HepG2 (cell line): ENCODE measurements around the gene RSPH9. TPM values are rescaled to one million over a fixed set of nuclear protein-coding genes. Genes with fewer than 3 reads are reported as not detected.

Experiments
- BORCS8-MEF2B ChIP-seq: sonication (generic); formaldehyde crosslinking; IDR thresholded peaks from 2 replicates; pipeline ENCODE4 v1.8.0; 2022; ENCODE audit warnings: mild to moderate bottlenecking, missing genetic modification reagents
- ETV5 ChIP-seq: IDR thresholded peaks from 2 replicates; pipeline ENCODE4 v1.6.1; 2018; ENCODE audit warnings: missing biosample characterization, missing genetic modification reagents, inconsistent platforms, borderline replicate concordance
- GABPA ChIP-seq, 2 experiments: IDR thresholded peaks; 2 replicates each; pipeline ENCODE4 v1.6.1; 2011 to 2016; ENCODE audit warnings: low read depth in 2 of 2, low read length in 1 of 2, missing biosample characterization in 1 of 2, missing genetic modification characterization in 1 of 2
- GATAD1 ChIP-seq: IDR thresholded peaks from 2 replicates; pipeline ENCODE4 v1.6.1; 2016; ENCODE audit warnings: missing genetic modification reagents, missing compliant biosample characterization
- GMEB2 ChIP-seq: IDR thresholded peaks from 2 replicates; pipeline ENCODE4 v1.6.1; 2016; ENCODE audit warnings: missing biosample characterization, missing genetic modification reagents, low read depth
- KDM4B ChIP-seq: sonication (generic); formaldehyde crosslinking; IDR thresholded peaks from 2 replicates; pipeline ENCODE4 v1.4.0; 2020; ENCODE audit warnings: missing genetic modification reagents
- NCOA2 ChIP-seq: sonication (generic); formaldehyde crosslinking; IDR thresholded peaks from 2 replicates; pipeline ENCODE4 v1.8.0; 2022; ENCODE audit warnings: inconsistent platforms
- PHF5A ChIP-seq: IDR thresholded peaks from one replicate; pipeline ENCODE4 v1.6.1; 2018; ENCODE audit warnings: low read depth, missing genetic modification reagents; ENCODE audit not compliant: unreplicated experiment
- POLR2A ChIP-seq, 2 experiments: IDR thresholded peaks; 2 replicates each; pipeline ENCODE4 v1.6.1; 2011; ENCODE audit warnings: low read depth in 2 of 2, low read length in 2 of 2, mild to moderate bottlenecking in 1 of 2, moderate library complexity in 1 of 2; ENCODE audit not compliant: insufficient read depth in 1 of 2
- SOX6 ChIP-seq, 2 experiments: fragments of 450-650 bp in 1 of 2; sonication (generic) in 1 of 2; formaldehyde crosslinking in 1 of 2; IDR thresholded peaks; 2 replicates each; pipeline versions ENCODE4 v1.4.0 to v1.6.1; 2017 to 2020; ENCODE audit warnings: antibody characterized with exemption in 1 of 2, mild to moderate bottlenecking in 1 of 2, missing genetic modification reagents in 1 of 2
- TFAP4 ChIP-seq: sonication (generic); IDR thresholded peaks from 2 replicates; pipeline ENCODE4 v1.6.1; 2016; ENCODE audit warnings: low read depth, borderline replicate concordance
- THAP11 ChIP-seq: IDR thresholded peaks from 2 replicates; pipeline ENCODE4 v1.6.1; 2016; ENCODE audit warnings: missing biosample characterization, missing genetic modification reagents
- THYN1 ChIP-seq: sonication (generic); formaldehyde crosslinking; IDR thresholded peaks from 2 replicates; pipeline ENCODE4 v1.8.1; 2023; ENCODE audit warnings: low read depth, mild to moderate bottlenecking, moderate library complexity, missing genetic modification reagents, borderline replicate concordance
- ZBTB33 ChIP-seq: sonication (generic); formaldehyde crosslinking; IDR thresholded peaks from 2 replicates; pipeline ENCODE4 v1.4.0; 2020; ENCODE audit warnings: missing genetic modification reagents
- ZBTB4 ChIP-seq: sonication (generic); formaldehyde crosslinking; IDR thresholded peaks from 2 replicates; pipeline ENCODE4 v1.4.0; 2020; ENCODE audit warnings: missing genetic modification reagents, mild to moderate bottlenecking, borderline replicate concordance
- ZNF691 ChIP-seq: sonication (generic); formaldehyde crosslinking; IDR thresholded peaks from 2 replicates; pipeline ENCODE4 v1.4.0; 2020; ENCODE audit warnings: missing genetic modification reagents, low read depth, mild to moderate bottlenecking, borderline replicate concordance
- ZNF713 ChIP-seq: sonication (generic); formaldehyde crosslinking; IDR thresholded peaks from 2 replicates; pipeline ENCODE4 v1.4.0; 2020; ENCODE audit warnings: mild to moderate bottlenecking, missing genetic modification reagents
- polyA plus RNA-seq, 8 experiments: library from polyadenylated mRNA; depleted of rRNA in 3 of 8; stranded (reverse) in 7 of 8; unstranded in 1 of 8; fragments of >200 nt; fragmentation: Illumina TruSeq in 4 of 8; extraction: Trizol in 4 of 8; gene quantifications; 2 replicates each; pipeline versions ENCODE4 v1.2.1 to v1.2.3, GENCODE V29; 2011 to 2016; ENCODE audit warnings: low read depth in 4 of 8, missing spikeins in 1 of 8, mixed read lengths in 1 of 8; ENCODE audit not compliant: insufficient read depth in 1 of 8
- total RNA-seq, 5 experiments: library from RNA; depleted of rRNA; stranded (reverse); fragments of >200 nt; fragmentation: Illumina TruSeq; extraction: Trizol; gene quantifications; 2 replicates each; pipeline ENCODE4 v1.2.3, GENCODE V29; 2016; ENCODE audit warnings: low read depth in 1 of 5

The RSPH9 gene
- total and polyA plus RNA-seq, 2 of the 13 experiments (the other 11 are each of a cell fraction or from before 2014, with no cell fraction given) = 0.04 TPM; not detected in 1

- TF ChIP-seq ETV5 (CRISPR knock-in tag) (peak; percentile 34; the same call in 1 of the 2 replicates), THAP11 (CRISPR knock-in tag) (peak; percentile 85), PHF5A (no peak), KDM4B (CRISPR knock-in tag) (peak; percentile 9; the same call in 1 of the 2 replicates), ZBTB4 (peak; percentile 43; the same call in 1 of the 2 replicates), BORCS8-MEF2B (CRISPR knock-in tag) (0 out of 2 replicates have a peak, but pooled peaks have one; percentile 37), GATAD1 (CRISPR knock-in tag) (peak; percentile 38; the same call in 1 of the 2 replicates), TFAP4 (peak; percentile 67; the same call in 1 of the 2 replicates), THYN1 (CRISPR knock-in tag) (no peak), POLR2A (IDR thresholded peaks at IDR 0.05; ENCODE audit: insufficient read depth in 1 of 2, low read depth in 2 of 2, low read length in 2 of 2) (peak in 1 of 2 experiments; percentile 26; a peak in 1 of 4 replicates), ZNF713 (CRISPR knock-in tag) (no peak), ZBTB33 (CRISPR knock-in tag) (peak; percentile 60; the same call in 1 of the 2 replicates), GMEB2 (CRISPR knock-in tag) (no peak), NCOA2 (CRISPR knock-in tag) (0 out of 2 replicates have a peak, but pooled peaks have one; percentile 7), ZNF691 (CRISPR knock-in tag) (peak; percentile 34; the same call in 1 of the 2 replicates), GABPA (IDR thresholded peaks at IDR 0.05; ENCODE audit: low read depth, low read length) (no peak), GABPA (CRISPR knock-in tag; IDR thresholded peaks at IDR 0.05; ENCODE audit: low read depth) (peak; percentile 53), SOX6 (IDR thresholded peaks at IDR 0.05) (no peak), SOX6 (CRISPR knock-in tag; IDR thresholded peaks at IDR 0.05) (peak; percentile 48)
Observed at GRCh38 chr6:43627008-43627825, 17.6 kb upstream of the RSPH9 start (continued).
